ENCODE data around the gene NTNG1.

- TF ChIP-seq CTCF (IDR thresholded peaks at IDR 0.05): no peak
- no peak for TF ChIP-seq EP300 (IDR thresholded peaks at IDR 0.05)
These were observed 30.5 kb upstream of the NTNG1 start for GRCh38 chr1:107110326-107110725.

Measured in ovary (tissue), 3 donors.